ENCODE results near the gene KRT25. TPM values are rescaled to one million over a fixed set of nuclear protein-coding genes. Genes with fewer than 3 reads are reported as not detected.

KRT25 gene
- total RNA-seq, 2 experiments from 2014 or later, result not detected

DNA sequence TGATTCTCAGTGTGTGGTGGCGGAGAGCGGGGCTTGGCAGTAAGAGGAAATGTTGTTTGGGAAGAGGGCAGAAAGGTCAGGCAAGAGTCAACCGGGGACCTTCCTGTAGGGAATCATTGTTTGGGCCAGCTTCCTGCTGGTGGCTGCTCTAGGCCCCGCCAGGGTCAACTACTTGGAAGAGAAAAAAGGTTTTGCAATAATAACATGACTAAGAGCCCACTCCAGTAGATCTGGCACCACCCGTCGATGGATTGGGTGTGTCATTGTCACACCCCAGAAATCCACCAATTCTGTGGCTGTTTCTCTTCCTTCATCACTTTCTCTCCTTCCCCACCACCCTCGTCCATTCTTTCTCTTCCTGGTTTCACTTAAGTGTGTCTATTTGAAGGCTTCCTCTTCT is 47.4 kb downstream of the KRT25 start:
- CTCF ChIA-PET, result no interaction called here
- peaks cover 10% of the 10 kb centered on the region for H3K27me3 Mint-ChIP-seq (ENCODE audit: low read depth)
- DNase-seq, result no peak
- intact Hi-C loops (cut with micrococcal nuclease), result no loop called here
- H3K4me1 Mint-ChIP-seq (ENCODE audit: low read depth), result no peaks in the 10 kb centered on the region
- H3K27ac Mint-ChIP-seq, result no peak overlapping the region
- H3K4me3 Mint-ChIP-seq, result no peak overlapping the region
- no peaks in the 10 kb centered on the region for H3K9me3 Mint-ChIP-seq
- no peaks in the 10 kb centered on the region for H3K36me3 Mint-ChIP-seq (ENCODE audit: low read depth)

DNA sequence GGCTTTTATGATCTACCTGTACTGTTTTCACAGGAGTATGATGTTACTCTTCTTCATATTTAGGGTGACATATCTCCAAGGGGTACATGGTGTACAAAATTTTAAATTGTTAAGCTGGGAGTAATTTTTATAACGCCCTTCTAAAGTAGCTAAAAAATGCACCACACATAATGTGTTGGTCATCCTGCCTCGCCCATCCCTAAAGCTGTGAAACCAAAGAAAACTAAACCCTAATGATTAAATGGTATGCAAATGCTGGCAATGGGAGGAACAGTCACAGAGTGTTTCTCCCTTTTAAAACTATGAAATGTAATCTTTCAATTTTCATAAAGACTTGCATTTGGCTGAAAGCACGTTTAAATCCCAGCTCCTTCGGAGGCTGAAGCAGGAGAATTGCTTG is 49.5 kb downstream of the KRT25 start:
- Mint-ChIP-seq H3K9me3 (no peaks in the 10 kb centered on the region), H3K4me3 (no peak overlapping the region), H3K27ac (no peak overlapping the region), H3K36me3 (ENCODE audit: low read depth) (no peaks in the 10 kb centered on the region), H3K27me3 (ENCODE audit: low read depth) (peaks cover 10% of the 10 kb centered on the region), H3K4me1 (ENCODE audit: low read depth) (no peaks in the 10 kb centered on the region)
- CTCF ChIA-PET, result interaction anchor here (0.8 kb wide), 1 partner anchor 9 kb away, joined by 3 read pairs; no protein-coding TSS in a partner anchor
- DNase-seq, result no peak
- intact Hi-C loops (cut with micrococcal nuclease), result no loop called here

DNA sequence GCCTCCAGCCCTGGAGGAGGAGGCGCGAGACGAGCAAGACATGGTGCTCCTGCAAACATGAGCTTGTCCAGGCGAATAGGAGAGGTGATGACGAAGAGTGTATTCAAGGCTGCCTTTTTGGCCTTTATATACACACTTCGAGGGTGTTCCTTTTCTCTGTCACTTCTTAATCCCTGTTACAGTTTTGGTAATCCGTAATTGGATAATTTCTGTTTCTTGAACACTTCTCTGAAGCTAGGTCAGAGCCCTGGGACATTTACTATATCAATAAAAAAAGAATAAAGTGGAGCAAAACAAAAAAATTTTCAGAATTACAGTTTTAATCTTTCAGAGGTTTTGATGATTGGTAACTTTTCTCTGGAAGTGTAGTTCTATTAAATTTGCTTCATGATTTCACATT is 51.5 kb downstream of the KRT25 start, which contains the start of gene KRT24:
KRT24 (minus strand) TSS at position 101 of the 400 bp plus-strand sequence; CDS start at position 42, 59 bp downstream.
- no peaks in the 10 kb centered on the region for H3K9me3 Mint-ChIP-seq
- CTCF ChIA-PET, result no interaction called here
- intact Hi-C loops (cut with micrococcal nuclease), result no loop called here
- no peaks in the 10 kb centered on the region for H3K36me3 Mint-ChIP-seq (ENCODE audit: low read depth)
- no peak within 1 kb of the TSS for H3K27ac Mint-ChIP-seq
- no peak for DNase-seq
- no peak within 1 kb of the TSS for H3K4me3 Mint-ChIP-seq
- H3K4me1 Mint-ChIP-seq (ENCODE audit: low read depth), result no peaks in the 10 kb centered on the region
- peaks cover 10% of the 10 kb centered on the region for H3K27me3 Mint-ChIP-seq (ENCODE audit: low read depth)

DNA sequence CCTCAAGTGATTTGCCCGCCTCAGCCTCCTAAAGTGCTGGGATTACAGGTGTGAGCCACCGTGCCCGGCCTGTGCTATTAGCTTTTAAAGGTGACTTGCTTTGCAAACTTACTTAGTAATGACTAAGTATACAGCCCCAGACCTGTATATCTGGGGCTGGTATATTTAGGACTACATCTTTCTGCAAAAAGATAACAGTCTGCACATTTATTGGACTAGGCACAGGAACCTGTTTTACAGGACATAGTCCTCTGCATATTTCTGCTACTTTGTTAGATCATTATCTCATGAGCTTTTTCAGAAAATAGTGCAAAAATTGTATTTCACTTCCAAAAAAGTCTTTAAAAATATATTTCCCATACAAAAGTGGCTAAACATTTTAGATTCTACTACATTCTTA is 52.9 kb downstream of the KRT25 start:
- Mint-ChIP-seq H3K27me3 (ENCODE audit: low read depth) (peaks cover 8% of the 10 kb centered on the region), H3K4me3 (no peak overlapping the region)
- CTCF ChIA-PET, result interaction anchor here (0.8 kb wide), 1 partner anchor 102 kb away, joined by 3 read pairs; no protein-coding TSS in a partner anchor

DNA sequence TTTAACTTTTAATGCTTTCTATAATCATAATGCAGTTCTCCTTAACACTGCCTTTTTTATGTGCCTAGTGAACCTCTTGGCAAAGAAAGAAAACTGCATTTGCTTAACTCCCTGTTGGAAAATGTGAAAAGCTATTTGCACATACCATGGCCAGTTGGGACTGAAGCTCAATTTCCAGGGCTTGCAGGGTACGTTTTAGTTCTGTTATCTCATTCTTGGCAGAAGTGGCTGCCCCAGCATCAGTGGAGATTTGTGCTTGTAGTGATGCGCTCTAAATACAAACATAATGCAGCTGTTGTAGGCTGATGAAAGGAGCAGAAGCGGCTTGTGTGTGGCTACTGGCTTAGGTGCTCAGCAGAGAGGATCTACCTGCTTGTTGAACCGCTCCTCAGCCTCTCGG is 55.3 kb downstream of the KRT25 start:
- Mint-ChIP-seq H3K4me1 (ENCODE audit: low read depth) (no peaks in the 10 kb centered on the region), H3K4me3 (no peak overlapping the region), H3K36me3 (ENCODE audit: low read depth) (no peaks in the 10 kb centered on the region), H3K27me3 (ENCODE audit: low read depth) (peaks cover 13% of the 10 kb centered on the region), H3K27ac (no peak overlapping the region), H3K9me3 (no peaks in the 10 kb centered on the region)
- intact Hi-C loops (cut with micrococcal nuclease), result no loop called here
- DNase-seq, result no peak
- CTCF ChIA-PET, result no interaction called here

More for the DNA sequence above, 52.9 kb downstream of the KRT25 start:
- intact Hi-C loops (cut with micrococcal nuclease), result no loop called here
- no peak for DNase-seq
- no peak overlapping the region for H3K27ac Mint-ChIP-seq
- H3K36me3 Mint-ChIP-seq (ENCODE audit: low read depth), result no peaks in the 10 kb centered on the region
- H3K9me3 Mint-ChIP-seq, result no peaks in the 10 kb centered on the region
- no peaks in the 10 kb centered on the region for H3K4me1 Mint-ChIP-seq (ENCODE audit: low read depth)

DNA sequence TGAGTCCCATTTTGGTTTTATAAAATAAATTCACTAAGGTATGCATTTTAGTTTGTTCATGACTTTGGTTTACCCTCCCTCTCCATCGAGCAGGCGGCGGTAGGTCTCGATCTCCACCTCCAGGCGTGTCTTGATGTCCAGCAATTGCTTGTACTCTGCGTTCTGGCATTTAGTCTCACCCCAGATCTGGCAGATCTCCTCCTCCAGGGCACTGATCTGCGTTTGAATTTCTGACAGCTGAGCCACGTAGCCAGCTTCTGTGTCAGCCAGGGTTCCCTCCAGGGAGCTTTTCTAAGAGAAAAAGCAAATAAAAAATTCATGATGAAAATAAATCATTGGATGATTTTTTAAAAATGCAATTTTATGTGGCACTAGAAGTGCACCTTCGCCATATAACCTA is 55.8 kb downstream of the KRT25 start:
- no peaks in the 10 kb centered on the region for H3K36me3 Mint-ChIP-seq (ENCODE audit: low read depth)
- no peak overlapping the region for H3K27ac Mint-ChIP-seq
- no peak for DNase-seq
- intact Hi-C loops (cut with micrococcal nuclease), result no loop called here
- no peaks in the 10 kb centered on the region for H3K4me1 Mint-ChIP-seq (ENCODE audit: low read depth)
- CTCF ChIA-PET, result no interaction called here
- H3K27me3 Mint-ChIP-seq (ENCODE audit: low read depth), result peaks cover 13% of the 10 kb centered on the region
- H3K9me3 Mint-ChIP-seq, result no peaks in the 10 kb centered on the region
- H3K4me3 Mint-ChIP-seq, result no peak overlapping the region

Other genes with a start within 250 kb of the KRT25 start
- 100 to 1,000 TPM; 150 to 156 TPM for gene CCR7, start 189.9 kb downstream of the KRT25 start, total RNA-seq
- gene SMARCE1, start 107.5 kb downstream of the KRT25 start, total RNA-seq, result 100 to 1,000 TPM; 102 to 112 TPM
- not detected for gene KRT222, start 90.2 kb downstream of the KRT25 start, total RNA-seq
- not detected for gene KRT24, start 51.6 kb downstream of the KRT25 start, total RNA-seq
- gene KRT26, start 16.9 kb upstream of the KRT25 start, total RNA-seq, result not detected
- gene KRT27, start 27.2 kb upstream of the KRT25 start, total RNA-seq, result not detected
- gene KRT28, start 44.6 kb upstream of the KRT25 start, total RNA-seq, result not detected
- 10 to 100 TPM; 32.5 to 34.7 TPM for gene KRT10, start 67.3 kb upstream of the KRT25 start, total RNA-seq
- not detected for gene KRT12, start 111.9 kb upstream of the KRT25 start, total RNA-seq
- not detected for gene KRT20, start 129.9 kb upstream of the KRT25 start, total RNA-seq
- not detected for gene KRT23, start 182.3 kb upstream of the KRT25 start, total RNA-seq
- gene KRT39, start 211.6 kb upstream of the KRT25 start, total RNA-seq, result not detected
- not detected for gene KRT40, start 229.0 kb upstream of the KRT25 start, total RNA-seq
- not detected for gene KRTAP3-3, start 238.8 kb upstream of the KRT25 start, total RNA-seq
- not detected for gene KRTAP3-2, start 244.6 kb upstream of the KRT25 start, total RNA-seq

Measured in activated naive CD4-positive, alpha-beta T cell treated with anti-CD3 and anti-CD28 coated beads for 36 hours (primary cell).